OCI-LY1 (cell line): Measurements from ENCODE around the gene MPZL1.
A peak's percentile ranks its signal among the peaks of the same experiment; 100 is the strongest.

ENCODE experiments used
- H2AFZ ChIP-seq: fragments of 200-600 bp; sonication (generic), shearing (Covaris generic); 2 replicates; pipeline ENCODE4 v1.6.0; 2014; ENCODE audit warnings: antibody characterized with exemption, mild to moderate bottlenecking, low read length
- H3F3A ChIP-seq: fragments of 200-600 bp; sonication (generic), shearing (Covaris generic); 2 replicates; pipeline ENCODE4 v1.6.0; 2014; ENCODE audit warnings: mild to moderate bottlenecking, antibody characterized with exemption, low read length, moderate library complexity; ENCODE audit not compliant: insufficient read depth
- H3K27ac ChIP-seq: fragments of 200-600 bp; sonication (generic); 2 replicates; pipeline ENCODE4 v1.5.1; 2014; ENCODE audit warnings: low read length, mixed run types, mild to moderate bottlenecking, low read depth; ENCODE audit not compliant: poor library complexity, severe bottlenecking
- H3K27me3 ChIP-seq: fragments of 200-600 bp; sonication (generic); 2 replicates; pipeline ENCODE4 v1.6.0; 2014; ENCODE audit warnings: antibody characterized with exemption, mild to moderate bottlenecking, low read length, moderate library complexity; ENCODE audit not compliant: insufficient read depth
- H3K36me3 ChIP-seq: fragments of 200-600 bp; sonication (generic); 2 replicates; pipeline ENCODE4 v1.6.1; 2014; ENCODE audit warnings: mild to moderate bottlenecking, antibody characterized with exemption, low read length, moderate library complexity, mixed read lengths; ENCODE audit not compliant: insufficient read depth
- H3K4me1 ChIP-seq: fragments of 200-600 bp; sonication (generic); 2 replicates; pipeline ENCODE4 v1.5.1; 2014; ENCODE audit warnings: mild to moderate bottlenecking, low read length, moderate library complexity; ENCODE audit not compliant: insufficient read depth, severe bottlenecking
- H3K4me2 ChIP-seq: fragments of 200-600 bp; sonication (generic), shearing (Covaris generic); 2 replicates; pipeline ENCODE4 v1.6.1; 2014; ENCODE audit warnings: low read length
- H3K4me3 ChIP-seq: fragments of 200-600 bp; sonication (generic); 2 replicates; pipeline ENCODE4 v1.5.1; 2014; ENCODE audit warnings: low read length, low read depth, mild to moderate bottlenecking, mixed read lengths; ENCODE audit not compliant: poor library complexity, severe bottlenecking
- H3K79me2 ChIP-seq: fragments of 200-600 bp; shearing (Covaris generic); 2 replicates; pipeline ENCODE4 v1.6.1; 2016; ENCODE audit warnings: mixed run types, low read length, mixed read lengths; ENCODE audit not compliant: insufficient read depth
- H3K9ac ChIP-seq: fragments of 200-600 bp; sonication (generic), shearing (Covaris generic); 2 replicates; pipeline ENCODE4 v1.6.1; 2014; ENCODE audit warnings: mild to moderate bottlenecking, low read length, mixed read lengths
- H3K9me2 ChIP-seq: fragments of 200-600 bp; sonication (generic), shearing (Covaris generic); 2 replicates; pipeline ENCODE4 v1.6.1; 2014; ENCODE audit warnings: low read depth, mild to moderate bottlenecking, low read length, mixed read lengths
- H3K9me3 ChIP-seq: fragments of 200-600 bp; shearing (Covaris generic); 2 replicates; pipeline ENCODE4 v1.6.1; 2014; ENCODE audit warnings: low read length, mixed read lengths
- H4K20me1 ChIP-seq: fragments of 200-600 bp; sonication (generic), shearing (Covaris generic); 2 replicates; pipeline ENCODE4 v1.6.0; 2016; ENCODE audit warnings: mild to moderate bottlenecking, low read length; ENCODE audit not compliant: insufficient read depth
- CTCF ChIP-seq: fragments of 200-600 bp; sonication (generic), shearing (Covaris generic); IDR thresholded peaks from 2 replicates; pipeline ENCODE4 v1.5.1; 2017; ENCODE audit warnings: mild to moderate bottlenecking, antibody characterized with exemption, low read length, moderate library complexity, mixed read lengths
- EZH2 ChIP-seq: fragments of 200-600 bp; sonication (generic), shearing (Covaris generic); IDR thresholded peaks from 2 replicates; pipeline ENCODE4 v1.8.0; 2017; ENCODE audit warnings: borderline replicate concordance, mixed run types, mild to moderate bottlenecking, antibody characterized with exemption, low read length, moderate library complexity, mixed read lengths

The MPZL1 gene

GRCh38 chr1:167744901-167745300 is 23.1 kb downstream of the MPZL1 start:
- no peak overlapping the region for H3K4me2 ChIP-seq
- no peaks in the 10 kb centered on the region for H3K9me2 ChIP-seq
- H3K27ac ChIP-seq: no peak overlapping the region
- no peak overlapping the region for H3K9ac ChIP-seq
- H3K4me3 ChIP-seq: no peak overlapping the region
- no peak for TF ChIP-seq CTCF
- TF ChIP-seq EZH2: no peak
- H3K79me2 ChIP-seq: peaks cover 24% of the 10 kb centered on the region
- no peaks in the 10 kb centered on the region for H3F3A ChIP-seq
- H3K9me3 ChIP-seq: no peaks in the 10 kb centered on the region
- no peaks in the 10 kb centered on the region for H3K27me3 ChIP-seq
- no peak overlapping the region for H2AFZ ChIP-seq
- peaks cover 38% of the 10 kb centered on the region for H3K4me1 ChIP-seq
- H4K20me1 ChIP-seq: no peaks in the 10 kb centered on the region
- no peaks in the 10 kb centered on the region; the same call in 1 of the 2 replicates for H3K36me3 ChIP-seq

GRCh38 chr1:167746013-167746672 is 24.4 kb downstream of the MPZL1 start:
- Histone ChIP-seq H3K4me3 (no peak overlapping the region), H3K79me2 (peaks cover 31% of the 10 kb centered on the region), H2AFZ (no peak overlapping the region), H3K36me3 (no peaks in the 10 kb centered on the region; the same call in 1 of the 2 replicates), H3K27me3 (no peaks in the 10 kb centered on the region), H4K20me1 (no peaks in the 10 kb centered on the region), H3K4me1 (peaks cover 43% of the 10 kb centered on the region), H3K9ac (no peak overlapping the region), H3K27ac (no peak overlapping the region), H3K9me3 (no peaks in the 10 kb centered on the region), H3K4me2 (no peak overlapping the region), H3F3A (no peaks in the 10 kb centered on the region), H3K9me2 (no peaks in the 10 kb centered on the region)
- no peak for TF ChIP-seq CTCF

- Histone ChIP-seq H3K4me2 (no peak overlapping the region), H3F3A (no peaks in the 10 kb centered on the region), H3K36me3 (no peaks in the 10 kb centered on the region; the same call in 1 of the 2 replicates), H3K9me3 (no peaks in the 10 kb centered on the region), H4K20me1 (no peaks in the 10 kb centered on the region), H3K27ac (peak overlapping the region; percentile 24), H3K4me1 (peaks cover 49% of the 10 kb centered on the region), H3K9me2 (no peaks in the 10 kb centered on the region), H3K9ac (no peak overlapping the region), H3K79me2 (peaks cover 31% of the 10 kb centered on the region), H3K27me3 (no peaks in the 10 kb centered on the region), H2AFZ (no peak overlapping the region), H3K4me3 (no peak overlapping the region)
- TF ChIP-seq CTCF: no peak
- TF ChIP-seq EZH2: no peak
Observed at GRCh38 chr1:167746988-167747655, 25.3 kb downstream of the MPZL1 start.
